ENCODE measurements around the gene PTPRQ.
A peak's percentile ranks its signal among the peaks of the same experiment; 100 is the strongest.

DNA sequence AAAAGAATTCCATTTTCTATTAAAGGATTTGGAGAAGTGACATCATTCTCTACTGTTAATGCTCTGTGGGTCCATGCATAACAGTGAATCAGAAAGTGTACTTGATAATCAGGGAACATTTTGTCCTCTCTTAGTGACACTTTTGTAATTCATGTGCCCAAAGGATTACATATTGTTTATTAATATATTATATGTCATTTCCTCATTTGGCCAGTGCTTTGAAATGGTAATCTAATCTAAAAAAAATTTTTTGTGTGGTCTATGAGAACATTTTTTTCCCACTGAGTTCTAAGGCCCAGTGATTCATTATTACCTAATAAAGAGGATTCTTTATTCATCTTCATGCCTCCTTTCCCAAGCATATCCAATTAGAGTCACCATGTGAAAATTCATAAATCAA lies 183.7 kb downstream of the PTPRQ start:
- TF ChIP-seq, protein P1, sequence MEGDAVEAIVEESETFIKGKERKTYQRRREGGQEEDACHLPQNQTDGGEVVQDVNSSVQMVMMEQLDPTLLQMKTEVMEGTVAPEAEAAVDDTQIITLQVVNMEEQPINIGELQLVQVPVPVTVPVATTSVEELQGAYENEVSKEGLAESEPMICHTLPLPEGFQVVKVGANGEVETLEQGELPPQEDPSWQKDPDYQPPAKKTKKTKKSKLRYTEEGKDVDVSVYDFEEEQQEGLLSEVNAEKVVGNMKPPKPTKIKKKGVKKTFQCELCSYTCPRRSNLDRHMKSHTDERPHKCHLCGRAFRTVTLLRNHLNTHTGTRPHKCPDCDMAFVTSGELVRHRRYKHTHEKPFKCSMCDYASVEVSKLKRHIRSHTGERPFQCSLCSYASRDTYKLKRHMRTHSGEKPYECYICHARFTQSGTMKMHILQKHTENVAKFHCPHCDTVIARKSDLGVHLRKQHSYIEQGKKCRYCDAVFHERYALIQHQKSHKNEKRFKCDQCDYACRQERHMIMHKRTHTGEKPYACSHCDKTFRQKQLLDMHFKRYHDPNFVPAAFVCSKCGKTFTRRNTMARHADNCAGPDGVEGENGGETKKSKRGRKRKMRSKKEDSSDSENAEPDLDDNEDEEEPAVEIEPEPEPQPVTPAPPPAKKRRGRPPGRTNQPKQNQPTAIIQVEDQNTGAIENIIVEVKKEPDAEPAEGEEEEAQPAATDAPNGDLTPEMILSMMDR (IDR thresholded peaks at IDR 0.05) = no peak
- TF ChIP-seq EP300 (IDR thresholded peaks at IDR 0.05) = peak; percentile 38 to 52
- no peak for TF ChIP-seq POLR2A (IDR thresholded peaks at IDR 0.05)

Measured in tibial nerve (tissue), 4 donors.